ENCODE measurements around the gene CHST11. TPM values are rescaled to one million over a fixed set of nuclear protein-coding genes. Genes with fewer than 3 reads are reported as not detected.

The CHST11 gene
- total and polyA plus RNA-seq, 4 donors, result 0.57 to 11.1 (median 3.7) TPM

- Histone ChIP-seq H3K27ac (ENCODE audit: low read depth in 1 of 2, low read length in 2 of 2) (no peak overlapping the region), H3K4me1 (ENCODE audit: control insufficient read depth in 4 of 4, insufficient read depth in 4 of 4, low read length in 3 of 4) (no peaks in the 10 kb centered on the region), H3K9me3 (ENCODE audit: control insufficient read depth in 4 of 4, low read length in 3 of 4) (no peaks in the 10 kb centered on the region), H3K4me3 (ENCODE audit: low read depth in 1 of 3, low read length in 3 of 3) (no peak overlapping the region), H3K36me3 (ENCODE audit: control insufficient read depth in 4 of 4, insufficient read depth in 3 of 4, low read depth in 1 of 4, low read length in 3 of 4) (no peaks in the 10 kb centered on the region), H3K27me3 (ENCODE audit: control insufficient read depth in 4 of 4, insufficient read depth in 4 of 4, low read length in 3 of 4) (no peaks in the 10 kb centered on the region), H3K9ac (ENCODE audit: low read depth in 1 of 2, low read length in 2 of 2) (no peak overlapping the region)
- no peak for DNase-seq (ENCODE audit: low spot score)
- WGBS, result 70% methylated on average over 11 of the region's 11 CpGs
- TF ChIP-seq HNF4G (IDR thresholded peaks at IDR 0.05), result no peak
- TF ChIP-seq TAF1 (conservative IDR thresholded peaks at IDR 0.05), result no peak
- no peak for TF ChIP-seq YY1 (IDR thresholded peaks at IDR 0.05)
- no peak for TF ChIP-seq SP1 (IDR thresholded peaks at IDR 0.05)
- TF ChIP-seq FOXA2 (IDR thresholded peaks at IDR 0.05), result no peak
- TF ChIP-seq REST (IDR thresholded peaks at IDR 0.05), result no peak
- TF ChIP-seq CTCF (IDR thresholded peaks at IDR 0.05; ENCODE audit: low read depth, low read length, missing input control), result no peak
- no peak for TF ChIP-seq NR2F2 (IDR thresholded peaks at IDR 0.05)
- TF ChIP-seq FOXA1 (IDR thresholded peaks at IDR 0.05), result no peak
- no peak for TF ChIP-seq ATF3 (IDR thresholded peaks at IDR 0.05)
- TF ChIP-seq JUND (IDR thresholded peaks at IDR 0.05), result no peak
- no peak for TF ChIP-seq EGR1 (IDR thresholded peaks at IDR 0.05; ENCODE audit: low read depth in 2 of 2)
- no peak for TF ChIP-seq MAX (IDR thresholded peaks at IDR 0.05)
- TF ChIP-seq HNF4A (conservative IDR thresholded peaks at IDR 0.05), result no peak
Measured at GRCh38 chr12:104718304-104718929, 261.7 kb downstream of the CHST11 start.

- H3K27me3 ChIP-seq (ENCODE audit: control insufficient read depth in 4 of 4, insufficient read depth in 4 of 4, low read length in 3 of 4), result no peaks in the 10 kb centered on the region
- no peaks in the 10 kb centered on the region for H3K36me3 ChIP-seq (ENCODE audit: control insufficient read depth in 4 of 4, insufficient read depth in 3 of 4, low read depth in 1 of 4, low read length in 3 of 4)
- 70% methylated on average over 13 of the region's 13 CpGs for WGBS
- H3K4me3 ChIP-seq (ENCODE audit: low read depth in 1 of 3, low read length in 3 of 3), result no peak overlapping the region
- H3K9ac ChIP-seq (ENCODE audit: low read depth in 1 of 2, low read length in 2 of 2), result no peak overlapping the region
- DNase-seq (ENCODE audit: low spot score), result no peak
- TF ChIP-seq RXRA (IDR thresholded peaks at IDR 0.05) (no peak), REST (IDR thresholded peaks at IDR 0.05) (no peak), RAD21 (IDR thresholded peaks at IDR 0.05) (no peak), MAX (IDR thresholded peaks at IDR 0.05) (no peak), HNF4G (IDR thresholded peaks at IDR 0.05) (no peak)
- no peaks in the 10 kb centered on the region for H3K4me1 ChIP-seq (ENCODE audit: control insufficient read depth in 4 of 4, insufficient read depth in 4 of 4, low read length in 3 of 4)
- H3K27ac ChIP-seq (ENCODE audit: low read depth in 1 of 2, low read length in 2 of 2), result peak overlapping the region; percentile 9 to 56
- H3K9me3 ChIP-seq (ENCODE audit: control insufficient read depth in 4 of 4, low read length in 3 of 4), result no peaks in the 10 kb centered on the region
Measured at GRCh38 chr12:104719700-104720338, 263.1 kb downstream of the CHST11 start.

Measured in liver (tissue), 9 donors.